ENCODE results near the gene TXK.

Gene TXK

GRCh38 chr4:48051078-48051477 is 83.0 kb downstream of the TXK start:
- DNase-seq (ENCODE audit: low read depth), result no peak

- no peak for DNase-seq (ENCODE audit: low read depth)
These were observed 84.6 kb downstream of the TXK start for GRCh38 chr4:48049483-48049882.

- DNase-seq (ENCODE audit: low read depth), result no peak
These were observed 86.2 kb downstream of the TXK start for GRCh38 chr4:48047896-48048295.

- DNase-seq (ENCODE audit: low read depth), result peak; percentile 52
These were observed 86.6 kb downstream of the TXK start for GRCh38 chr4:48047421-48047844.

GRCh38 chr4:48046059-48046458 is 88.0 kb downstream of the TXK start:
- DNase-seq (ENCODE audit: low read depth), result no peak

GRCh38 chr4:48044298-48044697 is 89.8 kb downstream of the TXK start:
- DNase-seq (ENCODE audit: low read depth), result no peak

- no peak for DNase-seq (ENCODE audit: low read depth)
These were observed 90.5 kb downstream of the TXK start for GRCh38 chr4:48043504-48043903.

GRCh38 chr4:48042979-48043461 is 91.0 kb downstream of the TXK start:
- no peak for DNase-seq (ENCODE audit: low read depth)

- no peak for DNase-seq (ENCODE audit: low read depth)
These were observed 92.4 kb downstream of the TXK start for GRCh38 chr4:48041535-48042137.

GRCh38 chr4:48039561-48039960 is 94.5 kb downstream of the TXK start:
- DNase-seq (ENCODE audit: low read depth), result no peak

GRCh38 chr4:48038666-48039065 is 95.4 kb downstream of the TXK start:
- no peak for DNase-seq (ENCODE audit: low read depth)

GRCh38 chr4:48037117-48037462 is 97.0 kb downstream of the TXK start:
- no peak for DNase-seq (ENCODE audit: low read depth)

- no peak for DNase-seq (ENCODE audit: low read depth)
These were observed 98.1 kb downstream of the TXK start for GRCh38 chr4:48035952-48036351.

- DNase-seq (ENCODE audit: low read depth), result peak; percentile 51
These were observed 100.1 kb downstream of the TXK start for GRCh38 chr4:48033825-48034413.

- DNase-seq (ENCODE audit: low read depth), result no peak
These were observed 100.6 kb downstream of the TXK start for GRCh38 chr4:48033412-48033811.

GRCh38 chr4:48032721-48033120 is 101.3 kb downstream of the TXK start:
- DNase-seq (ENCODE audit: low read depth), result no peak

GRCh38 chr4:48031802-48032525 is 102.1 kb downstream of the TXK start:
- DNase-seq (ENCODE audit: low read depth), result no peak

GRCh38 chr4:48030470-48030869 is 103.6 kb downstream of the TXK start:
- no peak for DNase-seq (ENCODE audit: low read depth)

GRCh38 chr4:48028696-48029095 is 105.4 kb downstream of the TXK start:
- no peak for DNase-seq (ENCODE audit: low read depth)

GRCh38 chr4:48027653-48028052 is 106.4 kb downstream of the TXK start:
- no peak for DNase-seq (ENCODE audit: low read depth)

GRCh38 chr4:48025005-48025404 is 109.0 kb downstream of the TXK start:
- no peak for DNase-seq (ENCODE audit: low read depth)

- DNase-seq (ENCODE audit: low read depth), result no peak
These were observed 109.5 kb downstream of the TXK start for GRCh38 chr4:48024522-48024921.

- DNase-seq (ENCODE audit: low read depth), result no peak
These were observed 111.8 kb downstream of the TXK start for GRCh38 chr4:48022192-48022799.

All from stimulated activated CD8-positive, alpha-beta memory T cell treated with anti-CD3 and anti-CD28 coated beads, Interleukin-15, amount 100 ng/mL, for 1 hour (primary cell).